Ectodermal cell (in vitro differentiated cells): ENCODE measurements around the gene FOXK2.
A peak's percentile ranks its signal among the peaks of the same experiment; 100 is the strongest.
"Not testable (repeated sequence)": the region's sequence is repeated elsewhere in the genome, so short reads cannot be mapped to it uniquely, and the experiment has no call there.

Experiments
- H3K27ac ChIP-seq: 2 replicates; pipeline ENCODE4 v1.7.0; 2013; ENCODE audit warnings: mild to moderate bottlenecking, low read depth, low read length; ENCODE audit not compliant: insufficient read depth, poor library complexity, severe bottlenecking
- H3K27me3 ChIP-seq: 2 replicates; pipeline ENCODE4 v1.7.0; 2013; ENCODE audit warnings: mild to moderate bottlenecking, low read length; ENCODE audit not compliant: insufficient read depth, control insufficient read depth, poor library complexity, severe bottlenecking
- H3K36me3 ChIP-seq: one replicate; pipeline ENCODE4 v1.7.0; 2013; ENCODE audit warnings: low read length; ENCODE audit not compliant: control insufficient read depth, insufficient read depth
- H3K4me1 ChIP-seq: one replicate; pipeline ENCODE4 v1.7.0; 2013; ENCODE audit warnings: low read length; ENCODE audit not compliant: control insufficient read depth, insufficient read depth
- H3K4me3 ChIP-seq: 2 replicates; pipeline ENCODE4 v1.7.0; 2013; ENCODE audit warnings: low read depth, low read length, control low read depth; ENCODE audit not compliant: insufficient read depth
- H3K9me3 ChIP-seq: 2 replicates; pipeline ENCODE4 v1.7.0; 2013; ENCODE audit warnings: mild to moderate bottlenecking, low read length, moderate library complexity; ENCODE audit not compliant: control insufficient read depth
- WGBS, 2 experiments: methylation state at CpG; one replicate each; pipeline ENCODE4 v1.1.7; 2013; ENCODE audit warnings: missing lambda C conversion rate in 2 of 2; 5-methylcytosine and 5-hydroxymethylcytosine counted together

The FOXK2 gene

GRCh38 chr17:82551779-82552457 is 32.4 kb downstream of the FOXK2 start:
- Histone ChIP-seq H3K36me3 (no peaks in the 10 kb centered on the region), H3K9me3 (no peaks in the 10 kb centered on the region), H3K4me3 (no peak overlapping the region), H3K27me3 (no peaks in the 10 kb centered on the region), H3K4me1 (no peaks in the 10 kb centered on the region), H3K27ac (no peak overlapping the region)
- WGBS, 2 experiments = 86 to 88% methylated on average over 13 of the region's 13 CpGs

GRCh38 chr17:82552580-82552979 is 33.0 kb downstream of the FOXK2 start:
- WGBS, 2 experiments = 92 to 93% methylated on average over 13 of the region's 13 CpGs
- H3K27ac ChIP-seq = no peak overlapping the region
- no peaks in the 10 kb centered on the region for H3K4me1 ChIP-seq
- H3K4me3 ChIP-seq = no peak overlapping the region
- H3K36me3 ChIP-seq = no peaks in the 10 kb centered on the region
- no peaks in the 10 kb centered on the region for H3K27me3 ChIP-seq
- H3K9me3 ChIP-seq = no peaks in the 10 kb centered on the region

GRCh38 chr17:82553210-82553930 is 33.8 kb downstream of the FOXK2 start:
- Histone ChIP-seq H3K36me3 (no peaks in the 10 kb centered on the region), H3K4me1 (no peaks in the 10 kb centered on the region), H3K4me3 (no peak overlapping the region), H3K27ac (no peak overlapping the region), H3K27me3 (no peaks in the 10 kb centered on the region), H3K9me3 (no peaks in the 10 kb centered on the region)
- WGBS, 2 experiments = 85 to 88% methylated on average over 18 of the region's 18 CpGs

GRCh38 chr17:82557510-82557909 is 38.0 kb downstream of the FOXK2 start:
- H3K4me1 ChIP-seq = not testable (repeated sequence)
- 95 to 96% methylated on average over 2 of the region's 2 CpGs for WGBS, 2 experiments

GRCh38 chr17:82559566-82560251 is 40.2 kb downstream of the FOXK2 start:
- Histone ChIP-seq H3K36me3 (no peaks in the 10 kb centered on the region), H3K27ac (no peak overlapping the region), H3K4me3 (no peak overlapping the region), H3K27me3 (no peaks in the 10 kb centered on the region), H3K4me1 (no peaks in the 10 kb centered on the region), H3K9me3 (no peaks in the 10 kb centered on the region)
- WGBS, 2 experiments = 93 to 94% methylated on average over 9 to 11 of the region's 11 CpGs

More at GRCh38 chr17:82557510-82557909, 38.0 kb downstream of the FOXK2 start:
- not testable (repeated sequence) for H3K27ac ChIP-seq, H3K4me3 ChIP-seq, H3K36me3 ChIP-seq, H3K27me3 ChIP-seq, H3K9me3 ChIP-seq

GRCh38 chr17:82560252-82560642 is 40.7 kb downstream of the FOXK2 start:
- Histone ChIP-seq H3K27me3 (no peaks in the 10 kb centered on the region), H3K4me3 (no peak overlapping the region), H3K4me1 (no peaks in the 10 kb centered on the region), H3K9me3 (no peaks in the 10 kb centered on the region), H3K27ac (no peak overlapping the region), H3K36me3 (no peaks in the 10 kb centered on the region)
- WGBS, 2 experiments = 92 to 94% methylated on average over 15 of the region's 15 CpGs

- no peak overlapping the region for H3K4me3 ChIP-seq
- 85% methylated on average over 9 of the region's 9 CpGs for WGBS, 2 experiments
Observed at GRCh38 chr17:82560802-82561428, 41.4 kb downstream of the FOXK2 start.

GRCh38 chr17:82561429-82562035 is 42.0 kb downstream of the FOXK2 start:
- Histone ChIP-seq H3K9me3 (no peaks in the 10 kb centered on the region), H3K27ac (peak overlapping the region; percentile 26), H3K4me1 (no peaks in the 10 kb centered on the region), H3K4me3 (no peak overlapping the region), H3K36me3 (no peaks in the 10 kb centered on the region), H3K27me3 (no peaks in the 10 kb centered on the region)
- WGBS, 2 experiments = 93% methylated on average over 31 of the region's 31 CpGs

More at GRCh38 chr17:82560802-82561428, 41.4 kb downstream of the FOXK2 start:
- Histone ChIP-seq H3K9me3 (no peaks in the 10 kb centered on the region), H3K27ac (no peak overlapping the region), H3K4me1 (no peaks in the 10 kb centered on the region), H3K36me3 (no peaks in the 10 kb centered on the region), H3K27me3 (no peaks in the 10 kb centered on the region)

- H3K27ac ChIP-seq, H3K4me1 ChIP-seq, H3K4me3 ChIP-seq, H3K9me3 ChIP-seq, H3K36me3 ChIP-seq, H3K27me3 ChIP-seq: not testable (repeated sequence)
- 92 to 95% methylated on average over 7 of the region's 7 CpGs for WGBS, 2 experiments
Observed at GRCh38 chr17:82562718-82563220, 43.2 kb downstream of the FOXK2 start.
